Loucy (cell line): ENCODE results near the gene SIRT6.
"Not testable (repeated sequence)": the region's sequence is repeated elsewhere in the genome, so short reads cannot be mapped to it uniquely, and the experiment has no call there.

ENCODE experiments used
- H2AFZ ChIP-seq: fragments of 200-600 bp; sonication (generic); 2 replicates; pipeline ENCODE4 v1.6.0; 2016; ENCODE audit warnings: antibody characterized with exemption, mild to moderate bottlenecking, low read length, moderate library complexity
- H3F3A ChIP-seq: fragments of 200-600 bp; 2 replicates; pipeline ENCODE4 v1.6.0; 2016; ENCODE audit warnings: antibody characterized with exemption, low read depth, mild to moderate bottlenecking
- H3K27me3 ChIP-seq: fragments of 200-600 bp; sonication (generic); 2 replicates; pipeline ENCODE4 v1.6.1; 2014; ENCODE audit warnings: low read length, mild to moderate bottlenecking; ENCODE audit not compliant: insufficient read depth, poor library complexity, severe bottlenecking
- H3K36me3 ChIP-seq: fragments of 200-600 bp; sonication (generic); 2 replicates; pipeline ENCODE4 v1.6.1; 2016; ENCODE audit warnings: low read length; ENCODE audit not compliant: insufficient read depth
- H3K4me1 ChIP-seq: fragments of 200-600 bp; sonication (generic); 2 replicates; pipeline ENCODE4 v1.5.1; 2014; ENCODE audit warnings: low read length, mild to moderate bottlenecking; ENCODE audit not compliant: insufficient read depth, poor library complexity, severe bottlenecking
- H3K4me2 ChIP-seq: fragments of 200-600 bp; sonication (generic); 2 replicates; pipeline ENCODE4 v1.6.0; 2014; ENCODE audit warnings: antibody characterized with exemption, low read length, low read depth, mild to moderate bottlenecking; ENCODE audit not compliant: poor library complexity, severe bottlenecking
- H3K4me3 ChIP-seq: fragments of 200-600 bp; sonication (generic); 2 replicates; pipeline ENCODE4 v1.5.1; 2014; ENCODE audit warnings: low read length, mild to moderate bottlenecking, mixed read lengths; ENCODE audit not compliant: poor library complexity, severe bottlenecking
- H3K79me2 ChIP-seq: fragments of 200-600 bp; sonication (generic); 2 replicates; pipeline ENCODE4 v1.6.1; 2014; ENCODE audit warnings: low read length; ENCODE audit not compliant: insufficient read depth
- H3K9ac ChIP-seq: fragments of 200-600 bp; sonication (generic); 2 replicates; pipeline ENCODE4 v1.6.0; 2014; ENCODE audit warnings: mild to moderate bottlenecking, low read depth, low read length, moderate library complexity; ENCODE audit not compliant: poor library complexity, severe bottlenecking
- H3K9me2 ChIP-seq: fragments of 200-600 bp; sonication (generic); replicated peaks from 2 replicates; pipeline ENCODE4 v1.6.1; 2016; ENCODE audit warnings: low read depth, low read length, mixed read lengths
- H3K9me3 ChIP-seq: fragments of 200-600 bp; sonication (generic); 2 replicates; pipeline ENCODE4 v1.6.1; 2014; ENCODE audit warnings: mild to moderate bottlenecking, antibody characterized with exemption, low read length, low read depth; ENCODE audit not compliant: insufficient read depth
- H4K20me1 ChIP-seq: fragments of 200-600 bp; sonication (generic); 2 replicates; pipeline ENCODE4 v1.6.0; 2014; ENCODE audit warnings: antibody characterized with exemption, low read length, mild to moderate bottlenecking; ENCODE audit not compliant: insufficient read depth, poor library complexity, severe bottlenecking
- CTCF ChIP-seq: fragments of 200-600 bp; sonication (generic); conservative IDR thresholded peaks from 2 replicates; pipeline ENCODE4 v1.5.1; 2014; ENCODE audit warnings: mild to moderate bottlenecking, antibody characterized with exemption, low read length
- EZH2phosphoT487 ChIP-seq: fragments of 200-600 bp; IDR thresholded peaks from 2 replicates; pipeline ENCODE4 v1.6.1; 2018; ENCODE audit warnings: antibody characterized with exemption, mild to moderate bottlenecking, moderate library complexity, borderline replicate concordance

Gene SIRT6

GRCh38 chr19:4197228-4197624 lies 14.9 kb upstream of the SIRT6 start:
- Histone ChIP-seq H3K36me3 (no peaks in the 10 kb centered on the region), H3K79me2 (no peaks in the 10 kb centered on the region), H2AFZ (no peak overlapping the region), H4K20me1 (no peaks in the 10 kb centered on the region), H3K4me3 (no peak overlapping the region), H3K4me2 (no peak overlapping the region), H3K9me3 (no peaks in the 10 kb centered on the region), H3K9me2 (no peaks in the 10 kb centered on the region), H3F3A (no peaks in the 10 kb centered on the region), H3K27me3 (no peaks in the 10 kb centered on the region), H3K4me1 (no peaks in the 10 kb centered on the region), H3K9ac (no peak overlapping the region)
- no peak for TF ChIP-seq CTCF
- no peak for TF ChIP-seq EZH2phosphoT487

- TF ChIP-seq EZH2phosphoT487 (no peak), CTCF (no peak)
- no peaks in the 10 kb centered on the region for H3K27me3 ChIP-seq
- no peak overlapping the region for H3K4me2 ChIP-seq
- no peaks in the 10 kb centered on the region for H3F3A ChIP-seq
- no peaks in the 10 kb centered on the region for H4K20me1 ChIP-seq
- H2AFZ ChIP-seq = no peak overlapping the region
- no peaks in the 10 kb centered on the region for H3K9me2 ChIP-seq
- no peaks in the 10 kb centered on the region for H3K4me1 ChIP-seq
- H3K9ac ChIP-seq = no peak overlapping the region
- no peak overlapping the region for H3K4me3 ChIP-seq
- H3K36me3 ChIP-seq = no peaks in the 10 kb centered on the region
- no peaks in the 10 kb centered on the region for H3K9me3 ChIP-seq
- H3K79me2 ChIP-seq = no peaks in the 10 kb centered on the region
Observed at GRCh38 chr19:4196587-4197148, 14.3 kb upstream of the SIRT6 start.

- no peak overlapping the region for H2AFZ ChIP-seq
- no peaks in the 10 kb centered on the region for H3K4me1 ChIP-seq
- no peak overlapping the region for H3K4me2 ChIP-seq
- no peaks in the 10 kb centered on the region for H3K27me3 ChIP-seq
- H3K4me3 ChIP-seq = no peak overlapping the region
- no peaks in the 10 kb centered on the region for H3K9me2 ChIP-seq
- no peak for TF ChIP-seq EZH2phosphoT487
- H4K20me1 ChIP-seq = no peaks in the 10 kb centered on the region
- H3K79me2 ChIP-seq = no peaks in the 10 kb centered on the region
- H3K9me3 ChIP-seq = no peaks in the 10 kb centered on the region
- no peaks in the 10 kb centered on the region for H3K36me3 ChIP-seq
- H3F3A ChIP-seq = no peaks in the 10 kb centered on the region
- no peak overlapping the region for H3K9ac ChIP-seq
Observed at GRCh38 chr19:4196009-4196408, 13.6 kb upstream of the SIRT6 start.

GRCh38 chr19:4194353-4194752 lies 12.0 kb upstream of the SIRT6 start:
- TF ChIP-seq CTCF = no peak
- Histone ChIP-seq H3K9ac (no peak overlapping the region), H3K4me2 (no peak overlapping the region), H3K36me3 (no peaks in the 10 kb centered on the region), H3K9me2 (no peaks in the 10 kb centered on the region), H4K20me1 (no peaks in the 10 kb centered on the region), H2AFZ (no peak overlapping the region), H3K79me2 (no peaks in the 10 kb centered on the region), H3K4me1 (no peaks in the 10 kb centered on the region), H3K9me3 (no peaks in the 10 kb centered on the region), H3K27me3 (no peaks in the 10 kb centered on the region), H3K4me3 (no peak overlapping the region), H3F3A (no peaks in the 10 kb centered on the region)

- H3K9ac ChIP-seq, H3K4me1 ChIP-seq, H3K27me3 ChIP-seq, H3K9me2 ChIP-seq, H4K20me1 ChIP-seq, H3K4me3 ChIP-seq, H2AFZ ChIP-seq, H3K9me3 ChIP-seq, H3K4me2 ChIP-seq, H3F3A ChIP-seq, H3K79me2 ChIP-seq, H3K36me3 ChIP-seq: not testable (repeated sequence)
Observed at GRCh38 chr19:4192537-4192936, 10.2 kb upstream of the SIRT6 start.
